ENCODE measurements around the gene GALNT10. TPM values are rescaled to one million over a fixed set of nuclear protein-coding genes. Genes with fewer than 3 reads are reported as not detected.

GALNT10 gene
- total RNA-seq, 1 donor from 2014 or later: 33.1 TPM

- DNase-seq (ENCODE audit: low spot score): no peak
These were observed 277.3 kb downstream of the GALNT10 start for GRCh38 chr5:154467655-154468354.

GRCh38 chr5:154470137-154470536 is 279.6 kb downstream of the GALNT10 start:
- no peak for DNase-seq (ENCODE audit: low spot score)

Small RNAs within 50 kb of the gene (microRNA-seq; reads per million reads assigned to microRNA genes)
- gene MIR1294 (ENCODE audit: borderline number of aligned reads): 2.2 reads per million

Other genes with a start within 250 kb of the GALNT10 start
- gene FAM114A2, start 151.8 kb upstream of the GALNT10 start, total RNA-seq: 29.2 TPM
- gene MFAP3, start 151.8 kb upstream of the GALNT10 start, total RNA-seq: 34.0 TPM

All from mesenteric fat pad (tissue), 1 donor.